ENCODE measurements around the gene ERICH2.

ERICH2 gene

GRCh38 chr2:170842785-170843184, 72.6 kb downstream of the ERICH2 start:
- DNase-seq (ENCODE audit: low read depth) = peak; percentile 33

- DNase-seq (ENCODE audit: low read depth) = peak; percentile 35
These were observed 73.5 kb downstream of the ERICH2 start for GRCh38 chr2:170843656-170844055.

- DNase-seq (ENCODE audit: low read depth) = no peak
These were observed 75.2 kb downstream of the ERICH2 start for GRCh38 chr2:170845343-170845742.

- no peak for DNase-seq (ENCODE audit: low read depth)
These were observed 76.1 kb downstream of the ERICH2 start for GRCh38 chr2:170846314-170846713.

- DNase-seq (ENCODE audit: low read depth) = no peak
These were observed 77.5 kb downstream of the ERICH2 start for GRCh38 chr2:170847716-170848115.
